Liver (tissue), 3 donors: Measurements from ENCODE around the gene TSTD2.

Experiments used
- CTCF ChIP-seq: fragments of 150-350 bp; IDR thresholded peaks from 2 replicates; pipeline ENCODE4 v1.5.1; 2017; ENCODE audit warnings: improper control_type of control experiment, low read depth, low read length; ENCODE audit not compliant: missing input control
- EGR1 ChIP-seq, 2 donors: IDR thresholded peaks; 2 replicates each; pipeline ENCODE4 v1.6.1; 2016 to 2018; ENCODE audit warnings: antibody characterized with exemption in 2 of 2, low read depth in 2 of 2
- FOXA1 ChIP-seq: IDR thresholded peaks from 2 replicates; pipeline ENCODE4 v1.6.1; 2016; ENCODE audit warnings: antibody characterized with exemption
- JUND ChIP-seq, 2 donors: IDR thresholded peaks; 2 replicates each; pipeline ENCODE4 v1.6.1; 2016; ENCODE audit warnings: antibody characterized with exemption in 2 of 2
- RAD21 ChIP-seq, 2 donors: IDR thresholded peaks; 2 replicates each; pipeline ENCODE4 v1.6.1; 2016; ENCODE audit warnings: antibody characterized with exemption in 2 of 2, mild to moderate bottlenecking in 2 of 2
- TAF1 ChIP-seq: conservative IDR thresholded peaks from 2 replicates; pipeline ENCODE4 v1.6.1; 2016; ENCODE audit warnings: antibody characterized with exemption, mild to moderate bottlenecking
- YY1 ChIP-seq: IDR thresholded peaks from 2 replicates; pipeline ENCODE4 v1.6.1; 2016; ENCODE audit warnings: antibody characterized with exemption, mild to moderate bottlenecking
- ZBTB33 ChIP-seq: IDR thresholded peaks from 2 replicates; pipeline ENCODE4 v1.6.1; 2016; ENCODE audit warnings: antibody characterized with exemption
- TF ChIP-seq, protein P1 (sequence below): IDR thresholded peaks from 2 replicates; pipeline ENCODE4 v1.6.1; 2016; ENCODE audit warnings: antibody characterized with exemption
- TF ChIP-seq, protein P2 (sequence below): IDR thresholded peaks from 2 replicates; pipeline ENCODE4 v1.6.1; 2016; ENCODE audit warnings: antibody characterized with exemption
- donor health status: healthy.
- donor health status: healthy.

GRCh38 chr9:97640325-97640724, 7.2 kb upstream of the TSTD2 start:
- TF ChIP-seq CTCF (no peak), YY1 (no peak), JUND (IDR thresholded peaks at IDR 0.05) (no peak), EGR1 (IDR thresholded peaks at IDR 0.05; ENCODE audit: low read depth in 2 of 2) (no peak), RAD21 (IDR thresholded peaks at IDR 0.05) (no peak), FOXA1 (no peak), ZBTB33 (no peak), TAF1 (no peak)
- TF ChIP-seq, protein P1, sequence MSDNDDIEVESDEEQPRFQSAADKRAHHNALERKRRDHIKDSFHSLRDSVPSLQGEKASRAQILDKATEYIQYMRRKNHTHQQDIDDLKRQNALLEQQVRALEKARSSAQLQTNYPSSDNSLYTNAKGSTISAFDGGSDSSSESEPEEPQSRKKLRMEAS = no peak
- TF ChIP-seq, protein P2, sequence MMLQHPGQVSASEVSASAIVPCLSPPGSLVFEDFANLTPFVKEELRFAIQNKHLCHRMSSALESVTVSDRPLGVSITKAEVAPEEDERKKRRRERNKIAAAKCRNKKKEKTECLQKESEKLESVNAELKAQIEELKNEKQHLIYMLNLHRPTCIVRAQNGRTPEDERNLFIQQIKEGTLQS = no peak
